SH-SY5Y (cell line): ENCODE measurements around the gene EFNA2.

Source experiments
- GATA2 ChIP-seq: IDR thresholded peaks from 2 replicates; pipeline ENCODE4 v1.6.1; 2011; ENCODE audit warnings: mild to moderate bottlenecking, low read depth, low read length
- GATA3 ChIP-seq: IDR thresholded peaks from 2 replicates; pipeline ENCODE4 v1.6.1; 2011; ENCODE audit warnings: low read depth, mild to moderate bottlenecking, low read length, moderate library complexity

DNA sequence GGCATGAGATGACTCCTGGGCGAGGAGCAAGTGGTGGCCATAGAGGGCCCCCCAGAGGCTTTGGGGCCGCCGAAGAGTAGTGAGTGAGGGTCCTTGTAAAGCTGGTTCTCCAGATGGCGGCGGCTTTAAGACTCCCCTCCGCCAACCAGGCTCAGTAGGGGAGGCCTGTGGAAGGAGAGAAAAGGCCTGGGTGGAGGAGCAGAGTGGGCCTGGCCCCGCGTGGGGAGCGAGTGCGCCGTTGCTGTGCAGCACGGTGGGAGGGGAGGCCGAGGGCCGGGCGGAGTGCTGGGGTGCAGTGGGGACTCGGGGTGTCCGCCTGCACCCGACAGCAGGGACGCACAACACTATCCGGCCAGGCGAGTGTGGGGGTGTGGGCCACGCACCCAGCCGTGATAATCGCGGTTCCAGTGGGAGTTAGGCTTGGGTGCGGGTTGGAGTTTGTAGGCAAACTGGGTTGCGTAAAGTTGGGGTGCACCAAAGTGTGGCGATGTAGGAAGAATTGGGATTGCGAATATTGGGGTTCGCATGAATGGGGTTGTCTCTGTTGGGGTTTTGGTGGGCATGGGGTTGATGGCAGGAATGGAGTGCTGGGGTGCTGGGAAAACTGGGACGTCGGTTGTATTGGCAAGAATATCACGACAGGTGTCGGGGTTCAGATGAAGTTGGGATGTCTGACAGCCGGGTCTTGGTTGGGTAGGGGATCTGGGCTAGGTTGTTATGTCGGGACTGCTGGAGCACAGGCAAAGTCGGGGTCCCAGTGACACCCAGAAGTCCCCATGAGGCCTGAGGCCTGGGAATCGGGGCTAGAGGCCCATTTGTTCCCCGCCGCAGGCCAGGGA is 17.2 kb upstream of the EFNA2 start:
- TF ChIP-seq GATA2 (no peak), GATA3 (no peak)
